H1 (cell line): ENCODE measurements around the gene APBB3. TPM values are rescaled to one million over a fixed set of nuclear protein-coding genes. Genes with fewer than 3 reads are reported as not detected.

Source experiments
- CTCF ChIA-PET: fragments of 300-600 bp; sonication (Branson Sonifier 250); formaldehyde crosslinking; loops from one replicate; lab custom pipeline; 2021; ENCODE audit not compliant: partially characterized antibody; lab: Charles Lee
- POLR2A ChIA-PET: fragments of 300-600 bp; sonication (Branson Sonifier 250); formaldehyde crosslinking; loops from one replicate; lab custom pipeline; 2021; ENCODE audit warnings: inconsistent platforms; ENCODE audit not compliant: partially characterized antibody; lab: Charles Lee
- DNase-seq, 2 experiments: peaks; one replicate each; pipeline versions ENCODE4 v3.0.0 to v3.0.0-alpha.2; 2010 to 2022; ENCODE audit warnings: low spot score in 2 of 2, low read depth in 1 of 2, mixed read lengths in 1 of 2
- FAIRE-seq: peaks from 2 replicates; lab custom pipeline; 2011; peaks lifted over from hg19 to GRCh38; lab: Jason Lieb, UNC
- H2AFZ ChIP-seq: 2 replicates; pipeline ENCODE4 v1.8.1; 2012; ENCODE audit warnings: low read length, inconsistent platforms
- H2AK5ac ChIP-seq: 2 replicates; pipeline ENCODE4 v1.6.1; 2013; ENCODE audit warnings: low read depth, low read length
- H2BK120ac ChIP-seq: replicated peaks from 2 replicates; pipeline ENCODE3; 2013; ENCODE audit warnings: low read depth, low read length, inconsistent platforms
- H2BK12ac ChIP-seq: 2 replicates; pipeline ENCODE4 v1.6.1; 2013; ENCODE audit warnings: low read depth, low read length
- H2BK15ac ChIP-seq: 2 replicates; pipeline ENCODE4 v1.6.1; 2013; ENCODE audit warnings: low read length
- H2BK20ac ChIP-seq: 2 replicates; pipeline ENCODE4 v1.6.1; 2013; ENCODE audit warnings: low read length
- H2BK5ac ChIP-seq: 2 replicates; pipeline ENCODE4 v1.6.1; 2013; ENCODE audit warnings: low read depth, low read length
- H3K14ac ChIP-seq: 2 replicates; pipeline ENCODE4 v1.6.1; 2013; ENCODE audit warnings: inconsistent platforms; ENCODE audit not compliant: insufficient read length
- H3K18ac ChIP-seq: 2 replicates; pipeline ENCODE4 v1.6.1; 2013; ENCODE audit warnings: low read length; ENCODE audit errors: extremely low read depth
- H3K23ac ChIP-seq: 2 replicates; pipeline ENCODE4 v1.6.1; 2013; ENCODE audit warnings: inconsistent platforms; ENCODE audit not compliant: insufficient read length
- H3K23me2 ChIP-seq: 2 replicates; pipeline ENCODE4 v1.6.1; 2013; ENCODE audit warnings: low read depth, low read length
- H3K27ac ChIP-seq: 2 replicates; pipeline ENCODE4 v1.6.1; 2011; ENCODE audit warnings: low read depth, low read length, inconsistent platforms
- H3K27me3 ChIP-seq, 4 experiments: replicated peaks in 1 of 4; 1 replicate in 1 of 4; 2 replicates in 3 of 4; pipeline versions ENCODE4 v1.6.1 to v1.8.1; 2011 to 2013; ENCODE audit warnings: low read length in 3 of 4, mild to moderate bottlenecking in 3 of 4, inconsistent platforms in 2 of 4, mixed read lengths in 2 of 4, moderate library complexity in 1 of 4; ENCODE audit not compliant: control insufficient read depth in 3 of 4, insufficient read depth in 3 of 4; ENCODE audit errors: extremely low read depth in 1 of 4
- H3K36me3 ChIP-seq, 4 experiments: 2 replicates each; pipeline versions ENCODE4 v1.6.1 to v1.8.1; 2011 to 2013; ENCODE audit warnings: mild to moderate bottlenecking in 4 of 4, low read length in 3 of 4, moderate library complexity in 2 of 4, control low read depth in 1 of 4, inconsistent platforms in 1 of 4; ENCODE audit not compliant: insufficient read depth in 4 of 4, control insufficient read depth in 2 of 4
- H3K4ac ChIP-seq: replicated peaks from 2 replicates; pipeline ENCODE3; 2013; ENCODE audit warnings: low read length, low read depth, mixed read lengths, inconsistent platforms; ENCODE audit not compliant: insufficient read length
- H3K4me1 ChIP-seq, 4 experiments: replicated peaks in 1 of 4; 1 replicate in 1 of 4; 2 replicates in 3 of 4; pipeline versions ENCODE4 v1.6.1 to v1.8.1; 2011 to 2013; ENCODE audit warnings: low read length in 3 of 4, inconsistent platforms in 2 of 4, mixed read lengths in 1 of 4; ENCODE audit not compliant: insufficient read depth in 4 of 4, control insufficient read depth in 3 of 4
- H3K4me2 ChIP-seq, 2 experiments: 2 replicates each; pipeline versions ENCODE4 v1.6.1 to v1.8.1; 2011 to 2013; ENCODE audit warnings: low read depth in 2 of 2, low read length in 2 of 2, control low read depth in 1 of 2, inconsistent platforms in 1 of 2, mild to moderate bottlenecking in 1 of 2; ENCODE audit not compliant: insufficient read depth in 1 of 2
- H3K4me3 ChIP-seq, 4 experiments: fragments of 200-600, 300-600 bp in 1 of 4; sonication (generic), shearing (Covaris generic), sonication (Bioruptor Twin) in 1 of 4; 2 replicates each; pipeline versions ENCODE4 v1.5.1 to v1.8.1; 2011 to 2016; ENCODE audit warnings: low read length in 4 of 4, low read depth in 3 of 4, control low read depth in 2 of 4, inconsistent platforms in 2 of 4, mild to moderate bottlenecking in 2 of 4, mixed read lengths in 1 of 4, moderate library complexity in 1 of 4; ENCODE audit not compliant: insufficient read depth in 2 of 4; ENCODE audit errors: extremely low read depth in 1 of 4
- H3K56ac ChIP-seq: replicated peaks from 2 replicates; pipeline ENCODE3; 2013; ENCODE audit warnings: low read depth, mild to moderate bottlenecking, mixed read lengths, low read length, inconsistent platforms; ENCODE audit not compliant: insufficient read length
- H3K79me1 ChIP-seq: 2 replicates; pipeline ENCODE4 v1.6.1; 2013; ENCODE audit warnings: low read depth, low read length, control low read depth
- H3K79me2 ChIP-seq, 2 experiments: 2 replicates each; pipeline versions ENCODE4 v1.6.1 to v1.8.1; 2012 to 2013; ENCODE audit warnings: low read length in 2 of 2, mild to moderate bottlenecking in 2 of 2, inconsistent platforms in 1 of 2; ENCODE audit not compliant: insufficient read depth in 2 of 2, control insufficient read depth in 1 of 2
- H3K9ac ChIP-seq, 4 experiments: replicated peaks in 1 of 4; 1 replicate in 1 of 4; 2 replicates in 3 of 4; pipeline versions ENCODE4 v1.6.1 to v1.8.1; 2011 to 2013; ENCODE audit warnings: low read depth in 3 of 4, low read length in 3 of 4, control low read depth in 2 of 4, mild to moderate bottlenecking in 2 of 4, moderate library complexity in 2 of 4, inconsistent platforms in 1 of 4; ENCODE audit errors: extremely low read depth in 1 of 4
- H3K9me3 ChIP-seq, 2 experiments: 2 replicates each; pipeline versions ENCODE4 v1.6.1 to v1.8.1; 2012 to 2013; ENCODE audit warnings: mild to moderate bottlenecking in 2 of 2, moderate library complexity in 2 of 2, control low read depth in 1 of 2, inconsistent platforms in 1 of 2, low read depth in 1 of 2, low read length in 1 of 2, mixed read lengths in 1 of 2; ENCODE audit not compliant: insufficient read depth in 2 of 2
- H4K20me1 ChIP-seq, 2 experiments: replicated peaks in 1 of 2; 2 replicates each; pipeline versions ENCODE3 to v1.8.1; 2011 to 2013; ENCODE audit warnings: inconsistent platforms in 2 of 2, low read length in 2 of 2, mild to moderate bottlenecking in 1 of 2; ENCODE audit not compliant: insufficient read depth in 2 of 2, control insufficient read depth in 1 of 2
- H4K5ac ChIP-seq: 2 replicates; pipeline ENCODE4 v1.6.1; 2013; ENCODE audit warnings: low read length, low read depth, mixed read lengths, inconsistent platforms; ENCODE audit not compliant: insufficient read length
- H4K8ac ChIP-seq: 2 replicates; pipeline ENCODE4 v1.8.0; 2013; ENCODE audit warnings: mild to moderate bottlenecking, moderate library complexity, low read length, inconsistent platforms; ENCODE audit not compliant: insufficient read depth; ENCODE audit errors: extremely low read depth
- H4K91ac ChIP-seq: replicated peaks from 2 replicates; pipeline ENCODE3; 2013; ENCODE audit warnings: low read length, mixed read lengths, inconsistent platforms; ENCODE audit not compliant: insufficient read length
- BACH1 ChIP-seq: IDR thresholded peaks from 2 replicates; pipeline ENCODE4 v1.6.1; 2012; ENCODE audit warnings: low read length, improper control_type of control experiment
- BRCA1 ChIP-seq: IDR thresholded peaks from 2 replicates; pipeline ENCODE4 v1.6.1; 2012; ENCODE audit warnings: low read depth, low read length, improper control_type of control experiment
- JUN ChIP-seq: IDR thresholded peaks from 2 replicates; pipeline ENCODE4 v1.6.1; 2011; ENCODE audit warnings: low read depth, mild to moderate bottlenecking, improper control_type of control experiment, low read length
- KDM1A ChIP-seq: fragments of 200-600, 300-600 bp; sonication (generic); IDR thresholded peaks from 2 replicates; pipeline ENCODE4 v1.7.1; 2016; ENCODE audit warnings: mild to moderate bottlenecking, low read length, borderline replicate concordance
- KDM5A ChIP-seq: fragments of 200-600 bp; IDR thresholded peaks from 2 replicates; pipeline ENCODE4 v1.7.1; 2012; ENCODE audit warnings: mild to moderate bottlenecking, low read length, inconsistent platforms, mixed read lengths
- SAP30 ChIP-seq: fragments of 300-600 bp; sonication (generic); IDR thresholded peaks from 2 replicates; pipeline ENCODE4 v1.7.1; 2012; ENCODE audit warnings: low read length, moderate library complexity, mild to moderate bottlenecking, inconsistent platforms; ENCODE audit not compliant: insufficient read depth, insufficient replicate concordance
- SIX5 ChIP-seq: IDR thresholded peaks from 2 replicates; pipeline ENCODE4 v1.6.1; 2011; ENCODE audit warnings: mild to moderate bottlenecking, low read depth, low read length
- WGBS, 2 experiments: shearing (Covaris generic) in 1 of 2; methylation state at CpG; one replicate each; pipeline versions ENCODE4 v1.1.6 to v1.1.7; 2013 to 2015; ENCODE audit warnings: low lambda C conversion rate in 2 of 2, mixed read lengths in 2 of 2, inconsistent platforms in 1 of 2, low coverage in 1 of 2, missing lambda C conversion rate in 1 of 2; ENCODE audit not compliant: insufficient replicate concordance in 2 of 2, insufficient coverage in 1 of 2, insufficient read length in 1 of 2; ENCODE audit errors: extremely low coverage in 1 of 2, missing lambda C conversion rate in 1 of 2; 5-methylcytosine and 5-hydroxymethylcytosine counted together
- polyA plus RNA-seq, 7 experiments: library from polyadenylated mRNA; depleted of rRNA in 3 of 7; stranded (reverse) in 5 of 7; unstranded in 2 of 7; fragments of >200 nt in 5 of 7; fragments of 200-250 nt in 2 of 7; gene quantifications; 1 replicate in 5 of 7; 2 replicates in 1 of 7; 4 replicates in 1 of 7; pipeline versions ENCODE4 v1.2.1 to v1.2.3, GENCODE V29; 2011 to 2013; ENCODE audit warnings: missing spikeins in 2 of 7, mixed read lengths in 2 of 7
- total RNA-seq: library from RNA; stranded (reverse); fragmentation: NEBNext Ultra II Directional; extraction: Animal tissue kit (Norgen Biotek cat#: 25700); gene quantifications from 2 replicates; pipeline ENCODE4 v1.2.1, GENCODE V29; 2021
- TF ChIP-seq, protein P1 (sequence below): IDR thresholded peaks from 2 replicates; pipeline ENCODE4 v1.6.1; 2011; ENCODE audit warnings: low read depth, mild to moderate bottlenecking, low read length; ENCODE audit not compliant: insufficient read depth
- TF ChIP-seq, protein P2 (sequence below): IDR thresholded peaks from 2 replicates; pipeline ENCODE4 v1.6.1; 2011; ENCODE audit warnings: low read length, improper control_type of control experiment

APBB3 gene
- total and polyA plus RNA-seq, 2 of the 8 experiments (the other 6 are each of a cell fraction or from before 2014, with no cell fraction given) = 16.0 to 21.9 TPM

DNA sequence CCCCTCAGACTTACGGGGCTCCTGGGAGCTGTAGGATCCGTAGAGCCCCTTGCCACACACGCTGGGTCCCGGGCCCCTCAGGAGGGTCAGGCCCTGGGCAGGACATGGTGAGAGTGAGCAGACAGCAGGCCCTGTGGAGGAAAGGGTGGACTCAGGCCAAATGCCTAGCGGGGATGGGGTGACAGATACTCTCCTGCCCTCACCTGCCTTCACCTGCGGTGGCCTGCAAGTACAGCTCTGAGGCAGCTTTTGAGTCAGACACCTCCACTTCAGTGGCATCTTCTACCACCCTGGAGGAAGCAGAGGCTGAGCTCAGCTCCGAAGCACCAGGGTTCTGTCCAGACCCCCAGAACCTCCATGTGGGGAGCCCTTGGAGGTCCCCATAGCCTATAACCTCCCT is 26.5 kb upstream of the APBB3 start:
- no peaks in the 10 kb centered on the region for H3K36me3 ChIP-seq
- H3K79me1 ChIP-seq = no peaks in the 10 kb centered on the region
- H4K20me1 ChIP-seq = no peaks in the 10 kb centered on the region
- H3K23ac ChIP-seq = no peak overlapping the region
- H3K4me2 ChIP-seq = no peak overlapping the region
- H2BK12ac ChIP-seq = no peak overlapping the region
- H3K56ac ChIP-seq = no peak overlapping the region
- no peak overlapping the region for H4K8ac ChIP-seq
- H4K5ac ChIP-seq = no peak overlapping the region
- no peak overlapping the region for H2AFZ ChIP-seq
- H3K27ac ChIP-seq = no peak overlapping the region
- FAIRE-seq = no peak
- CTCF ChIA-PET = interaction anchor here (0.8 to 1.2 kb wide), 2 partner anchors 21 to 56 kb away, joined by 3 to 4 read pairs; partner anchors contain the start of genes IK and NDUFA2
- WGBS, 2 experiments = 92% methylated on average over 7 of the region's 7 CpGs; no CpG with 5 or more reads in 1 of the 2 experiments
- no peaks in the 10 kb centered on the region for H3K4me1 ChIP-seq
- H3K27me3 ChIP-seq = no peaks in the 10 kb centered on the region
- H3K4me3 ChIP-seq = no peak overlapping the region
- no peak for DNase-seq
- POLR2A ChIA-PET = interaction anchor here (1.5 kb wide), 1 partner anchor 19 kb away, joined by 3 read pairs; no protein-coding TSS in a partner anchor
- no peak overlapping the region for H4K91ac ChIP-seq
- no peak overlapping the region for H2BK120ac ChIP-seq
- peaks cover 1% of the 10 kb centered on the region; the same call in 1 of the 2 replicates for H3K23me2 ChIP-seq
- no peak overlapping the region for H2BK5ac ChIP-seq
- no peak overlapping the region for H3K9ac ChIP-seq
- H2BK20ac ChIP-seq = no peak overlapping the region
- no peaks in the 10 kb centered on the region for H3K79me2 ChIP-seq
- H3K14ac ChIP-seq = no peak overlapping the region
- H3K9me3 ChIP-seq = no peaks in the 10 kb centered on the region
- no peak for TF ChIP-seq BRCA1
- TF ChIP-seq JUN = no peak
- TF ChIP-seq, protein P1, sequence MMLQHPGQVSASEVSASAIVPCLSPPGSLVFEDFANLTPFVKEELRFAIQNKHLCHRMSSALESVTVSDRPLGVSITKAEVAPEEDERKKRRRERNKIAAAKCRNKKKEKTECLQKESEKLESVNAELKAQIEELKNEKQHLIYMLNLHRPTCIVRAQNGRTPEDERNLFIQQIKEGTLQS = no peak
- TF ChIP-seq KDM5A = no peak
- TF ChIP-seq, protein P2, sequence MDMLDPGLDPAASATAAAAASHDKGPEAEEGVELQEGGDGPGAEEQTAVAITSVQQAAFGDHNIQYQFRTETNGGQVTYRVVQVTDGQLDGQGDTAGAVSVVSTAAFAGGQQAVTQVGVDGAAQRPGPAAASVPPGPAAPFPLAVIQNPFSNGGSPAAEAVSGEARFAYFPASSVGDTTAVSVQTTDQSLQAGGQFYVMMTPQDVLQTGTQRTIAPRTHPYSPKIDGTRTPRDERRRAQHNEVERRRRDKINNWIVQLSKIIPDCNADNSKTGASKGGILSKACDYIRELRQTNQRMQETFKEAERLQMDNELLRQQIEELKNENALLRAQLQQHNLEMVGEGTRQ = no peak
- TF ChIP-seq SAP30 = no peak
- no peak for TF ChIP-seq SIX5
- no peak for TF ChIP-seq KDM1A
- no peak for TF ChIP-seq BACH1
- no peak overlapping the region for H3K18ac ChIP-seq
- no peak overlapping the region for H2AK5ac ChIP-seq
- H2BK15ac ChIP-seq = no peak overlapping the region
- H3K4ac ChIP-seq = no peak overlapping the region
